WI38 (cell line): ENCODE data around the gene KCND3.

Experiments
- H3K4me3 ChIP-seq: 2 replicates; pipeline ENCODE4 v1.5.1; 2011; ENCODE audit warnings: low read depth, mild to moderate bottlenecking, control low read depth, low read length
- CTCF ChIP-seq: IDR thresholded peaks from 2 replicates; pipeline ENCODE4 v1.5.1; 2012; ENCODE audit warnings: low read depth, mild to moderate bottlenecking, control low read depth, low read length

Gene KCND3

GRCh38 chr1:111921948-111922347, 67.5 kb downstream of the KCND3 start:
- no peak overlapping the region for H3K4me3 ChIP-seq
- no peak for TF ChIP-seq CTCF

GRCh38 chr1:111920221-111921024, 69.0 kb downstream of the KCND3 start:
- no peak for TF ChIP-seq CTCF
- H3K4me3 ChIP-seq: no peak overlapping the region

GRCh38 chr1:111911776-111912515, 77.5 kb downstream of the KCND3 start:
- no peak for TF ChIP-seq CTCF

GRCh38 chr1:111911061-111911460, 78.4 kb downstream of the KCND3 start:
- no peak for TF ChIP-seq CTCF
- H3K4me3 ChIP-seq: no peak overlapping the region

More at GRCh38 chr1:111911776-111912515, 77.5 kb downstream of the KCND3 start:
- no peak overlapping the region for H3K4me3 ChIP-seq

- H3K4me3 ChIP-seq: no peak overlapping the region
- no peak for TF ChIP-seq CTCF
These were observed 80.4 kb downstream of the KCND3 start for GRCh38 chr1:111909030-111909429.

GRCh38 chr1:111908011-111908621, 81.4 kb downstream of the KCND3 start:
- no peak for TF ChIP-seq CTCF
- H3K4me3 ChIP-seq: no peak overlapping the region

GRCh38 chr1:111907321-111907720, 82.1 kb downstream of the KCND3 start:
- no peak overlapping the region for H3K4me3 ChIP-seq
- no peak for TF ChIP-seq CTCF
